Stimulated activated CD4-positive, alpha-beta T cell treated with anti-CD3 and anti-CD28 coated beads, TNF-alpha, amount 100 ng/mL, for 1 hour (primary cell): ENCODE measurements around the gene OR2F2.

Experiments
- DNase-seq, 3 donors: peaks; one replicate each; pipeline ENCODE4 v3.0.0-alpha.2; 2020; ENCODE audit warnings: low read depth in 3 of 3, low spot score in 1 of 3

The OR2F2 gene

GRCh38 chr7:143934526-143935325 lies at the start of gene OR2F2:
Gene OR2F2 (plus strand): TSS chr7:143935233. CDS start chr7:143935233, 0 bp downstream.
- no peak for DNase-seq

GRCh38 chr7:143885951-143886350 lies 49.1 kb upstream of the OR2F2 start:
- DNase-seq: no peak

- DNase-seq: no peak
These were observed 48.1 kb upstream of the OR2F2 start for GRCh38 chr7:143886826-143887477.

GRCh38 chr7:143889068-143889467 lies 46.0 kb upstream of the OR2F2 start:
- DNase-seq: no peak

GRCh38 chr7:143890558-143890957 lies 44.5 kb upstream of the OR2F2 start:
- DNase-seq: no peak

- DNase-seq: no peak
These were observed 43.6 kb upstream of the OR2F2 start for GRCh38 chr7:143891457-143891856.

- DNase-seq: no peak
These were observed 42.3 kb upstream of the OR2F2 start for GRCh38 chr7:143892527-143893300.

GRCh38 chr7:143896667-143897066 lies 38.4 kb upstream of the OR2F2 start:
- DNase-seq: no peak

GRCh38 chr7:143898810-143899209 lies 36.2 kb upstream of the OR2F2 start:
- no peak for DNase-seq

- no peak for DNase-seq
These were observed 34.7 kb upstream of the OR2F2 start for GRCh38 chr7:143900230-143900766.

- DNase-seq: no peak
These were observed 33.7 kb upstream of the OR2F2 start for GRCh38 chr7:143901332-143901667.

GRCh38 chr7:143901668-143902331 lies 33.2 kb upstream of the OR2F2 start, which contains the start of gene TCAF1:
Gene TCAF1 (minus strand): TSS chr7:143902176. CDS start chr7:143876608, 25,568 bp downstream.
- peak; percentile 68 to 87 (median 79) for DNase-seq

- no peak for DNase-seq
These were observed 32.6 kb upstream of the OR2F2 start for GRCh38 chr7:143902332-143902899.

- DNase-seq: no peak
These were observed 29.5 kb upstream of the OR2F2 start for GRCh38 chr7:143905509-143905908.

- no peak for DNase-seq
These were observed 28.9 kb upstream of the OR2F2 start for GRCh38 chr7:143906151-143906550.

GRCh38 chr7:143906895-143907294 lies 28.1 kb upstream of the OR2F2 start:
- no peak for DNase-seq

GRCh38 chr7:143908120-143908519 lies 26.9 kb upstream of the OR2F2 start:
- no peak for DNase-seq

- DNase-seq: no peak
These were observed 25.2 kb upstream of the OR2F2 start for GRCh38 chr7:143909863-143910262.

- no peak for DNase-seq
These were observed 24.4 kb upstream of the OR2F2 start for GRCh38 chr7:143910473-143911248.
